ENCODE data around the gene STXBP6. TPM values are rescaled to one million over a fixed set of nuclear protein-coding genes. Genes with fewer than 3 reads are reported as not detected.

Gene STXBP6
- total RNA-seq, 2 experiments from 2014 or later = 0.10 to 0.34 TPM

- CTCF ChIA-PET = no interaction called here
- POLR2A ChIA-PET = no interaction called here
Observed at GRCh38 chr14:24874514-24875202, 175.3 kb downstream of the STXBP6 start.

GRCh38 chr14:24873551-24873950, 176.4 kb downstream of the STXBP6 start:
- ChIA-PET CTCF (no interaction called here), POLR2A (no interaction called here)

GRCh38 chr14:24870949-24871701, 178.8 kb downstream of the STXBP6 start:
- POLR2A ChIA-PET = no interaction called here
- CTCF ChIA-PET = no interaction called here

GRCh38 chr14:24868389-24868788, 181.6 kb downstream of the STXBP6 start:
- CTCF ChIA-PET = no interaction called here
- POLR2A ChIA-PET = no interaction called here

GRCh38 chr14:24866067-24866639, 183.8 kb downstream of the STXBP6 start:
- ChIA-PET POLR2A (no interaction called here), CTCF (no interaction called here)

GRCh38 chr14:24863968-24864684, 185.8 kb downstream of the STXBP6 start:
- ChIA-PET POLR2A (no interaction called here), CTCF (no interaction called here)

- POLR2A ChIA-PET = no interaction called here
- CTCF ChIA-PET = interaction anchor here (1.4 kb wide), 1 partner anchor 17 kb away, joined by 4 read pairs; no protein-coding TSS in a partner anchor
Observed at GRCh38 chr14:24861083-24861630, 188.8 kb downstream of the STXBP6 start.

GRCh38 chr14:24859559-24859958, 190.4 kb downstream of the STXBP6 start:
- ChIA-PET CTCF (interaction anchor here (1.4 kb wide), 1 partner anchor 15 kb away, joined by 4 read pairs; no protein-coding TSS in a partner anchor), POLR2A (no interaction called here)

GRCh38 chr14:24858684-24859083, 191.3 kb downstream of the STXBP6 start:
- ChIA-PET CTCF (no interaction called here), POLR2A (no interaction called here)

- ChIA-PET POLR2A (no interaction called here), CTCF (no interaction called here)
Observed at GRCh38 chr14:24858052-24858451, 191.9 kb downstream of the STXBP6 start.

GRCh38 chr14:24857277-24857676, 192.7 kb downstream of the STXBP6 start:
- ChIA-PET CTCF (no interaction called here), POLR2A (no interaction called here)

- CTCF ChIA-PET = interaction anchor here (0.6 to 0.7 kb wide), 2 partner anchors 38 to 120 kb away, joined by 3 read pairs; no protein-coding TSS in a partner anchor
- POLR2A ChIA-PET = no interaction called here
Observed at GRCh38 chr14:24853446-24853845, 196.5 kb downstream of the STXBP6 start.

- CTCF ChIA-PET = no interaction called here
- POLR2A ChIA-PET = no interaction called here
Observed at GRCh38 chr14:24852312-24853060, 197.5 kb downstream of the STXBP6 start.

- ChIA-PET CTCF (no interaction called here), POLR2A (no interaction called here)
Observed at GRCh38 chr14:24851837-24852236, 198.1 kb downstream of the STXBP6 start.

- CTCF ChIA-PET = no interaction called here
Observed at GRCh38 chr14:24851406-24851805, 198.5 kb downstream of the STXBP6 start.

GRCh38 chr14:24850072-24850471, 199.9 kb downstream of the STXBP6 start:
- POLR2A ChIA-PET = no interaction called here
- CTCF ChIA-PET = no interaction called here

More at GRCh38 chr14:24851406-24851805, 198.5 kb downstream of the STXBP6 start:
- POLR2A ChIA-PET = no interaction called here

GRCh38 chr14:24849471-24849870, 200.5 kb downstream of the STXBP6 start:
- ChIA-PET POLR2A (no interaction called here), CTCF (no interaction called here)

- ChIA-PET CTCF (no interaction called here), POLR2A (no interaction called here)
Observed at GRCh38 chr14:24848102-24848790, 201.7 kb downstream of the STXBP6 start.

GRCh38 chr14:24847568-24848095, 202.3 kb downstream of the STXBP6 start:
- ChIA-PET CTCF (no interaction called here), POLR2A (no interaction called here)

All from activated CD8-positive, alpha-beta memory T cell treated with anti-CD3 and anti-CD28 coated beads for 36 hours (primary cell).